Hepatocyte (in vitro differentiated cells): ENCODE measurements around the gene INPP4B. TPM values are rescaled to one million over a fixed set of nuclear protein-coding genes. Genes with fewer than 3 reads are reported as not detected.

ENCODE experiments used
- DNase-seq: peaks from one replicate; pipeline ENCODE4 v3.0.0-alpha.2; 2016; ENCODE audit warnings: low spot score
- H2AFZ ChIP-seq: fragments of 200-600 bp; sonication (generic); 2 replicates; pipeline ENCODE4 v1.6.0; 2016; ENCODE audit warnings: antibody characterized with exemption, mild to moderate bottlenecking
- H3K27ac ChIP-seq: fragments of 200-600 bp; sonication (generic); 2 replicates; pipeline ENCODE4 v1.5.1; 2016; ENCODE audit warnings: mild to moderate bottlenecking
- H3K27me3 ChIP-seq: fragments of 200-600 bp; sonication (generic); 2 replicates; pipeline ENCODE4 v1.6.1; 2016
- H3K36me3 ChIP-seq: fragments of 200-600 bp; sonication (generic); replicated peaks from 2 replicates; pipeline ENCODE4 v1.5.1; 2016; ENCODE audit warnings: low read depth; ENCODE audit not compliant: insufficient read depth
- H3K4me1 ChIP-seq: fragments of 200-600 bp; sonication (generic); 2 replicates; pipeline ENCODE4 v1.5.1; 2016; ENCODE audit warnings: mild to moderate bottlenecking, moderate library complexity; ENCODE audit not compliant: insufficient read depth
- H3K4me2 ChIP-seq: fragments of 200-600 bp; sonication (generic); 2 replicates; pipeline ENCODE4 v1.6.0; 2016
- H3K4me3 ChIP-seq: fragments of 200-600 bp; sonication (generic); 2 replicates; pipeline ENCODE4 v1.5.1; 2016; ENCODE audit warnings: mild to moderate bottlenecking
- H3K79me2 ChIP-seq: fragments of 200-600 bp; sonication (generic); 2 replicates; pipeline ENCODE4 v1.6.0; 2017; ENCODE audit warnings: mild to moderate bottlenecking
- H3K9me2 ChIP-seq: fragments of 200-600 bp; sonication (generic); replicated peaks from 2 replicates; pipeline ENCODE4 v1.6.0; 2017; ENCODE audit warnings: mild to moderate bottlenecking; ENCODE audit not compliant: insufficient read depth
- H3K9me3 ChIP-seq: fragments of 200-600 bp; sonication (generic); 2 replicates; pipeline ENCODE4 v1.5.1; 2016; ENCODE audit warnings: low read depth, mild to moderate bottlenecking
- H4K20me1 ChIP-seq: fragments of 200-600 bp; sonication (generic); 2 replicates; pipeline ENCODE4 v1.6.0; 2016; ENCODE audit warnings: mild to moderate bottlenecking; ENCODE audit not compliant: insufficient read depth, poor library complexity, severe bottlenecking
- EZH2 ChIP-seq: fragments of 200-600 bp; sonication (generic); IDR thresholded peaks from 2 replicates; pipeline ENCODE4 v1.6.1; 2016; ENCODE audit warnings: antibody characterized with exemption, mild to moderate bottlenecking, borderline replicate concordance
- EZH2phosphoT487 ChIP-seq: fragments of 200-600 bp; sonication (generic); IDR thresholded peaks from one replicate; pipeline ENCODE4 v1.6.1; 2018; ENCODE audit warnings: antibody characterized with exemption, mild to moderate bottlenecking, low read depth, moderate library complexity; ENCODE audit not compliant: unreplicated experiment, severe bottlenecking
- WGBS: methylation state at CpG from one replicate; pipeline ENCODE4 v1.1.6; 2016; ENCODE audit warnings: low lambda C conversion rate; ENCODE audit errors: missing lambda C conversion rate; 5-methylcytosine and 5-hydroxymethylcytosine counted together
- polyA plus RNA-seq: library from polyadenylated mRNA; unstranded; fragments of >200 nt; fragmentation: Nextera tagmentation; extraction: Ambion mirVana; gene quantifications from 2 replicates; pipeline ENCODE4 v1.2.1, GENCODE V29; 2016
- total RNA-seq: library from RNA; depleted of rRNA; stranded (reverse); fragments of >200 nt; gene quantifications from 2 replicates; pipeline ENCODE4 v1.2.3, GENCODE V29; 2014
- TF ChIP-seq, protein P1 (sequence below): fragments of 200-600 bp; sonication (generic); IDR thresholded peaks from 2 replicates; pipeline ENCODE4 v1.5.1; 2016; ENCODE audit warnings: antibody characterized with exemption, mild to moderate bottlenecking; ENCODE audit not compliant: poor library complexity

The INPP4B gene
- total and polyA plus RNA-seq, 2 experiments from 2014 or later, result 4.2 to 7.1 TPM

DNA sequence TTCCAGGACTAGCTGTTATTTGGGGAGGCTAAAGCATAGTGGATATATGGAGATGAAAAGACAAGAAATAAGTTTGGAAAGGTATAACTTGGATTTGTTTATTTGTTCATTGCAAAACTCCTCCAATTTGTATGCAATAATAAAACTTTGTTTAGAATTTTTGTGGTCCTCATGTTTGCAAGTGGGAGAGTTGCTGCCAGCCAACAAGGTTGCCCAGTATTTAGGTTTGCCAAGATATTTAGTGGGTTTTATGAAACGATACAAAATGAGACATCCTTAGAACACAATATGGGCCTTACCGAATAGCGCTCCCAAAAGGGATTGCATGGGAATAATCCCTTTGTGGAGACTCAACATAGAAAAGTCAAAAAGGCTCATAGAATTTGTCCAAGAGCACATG is 162.1 kb downstream of the INPP4B start:
- H4K20me1 ChIP-seq, result no peaks in the 10 kb centered on the region
- no peak overlapping the region for H3K27ac ChIP-seq
- no peak for DNase-seq
- H3K4me1 ChIP-seq, result no peaks in the 10 kb centered on the region
- H3K36me3 ChIP-seq, result no peaks in the 10 kb centered on the region
- no peaks in the 10 kb centered on the region for H3K27me3 ChIP-seq
- no peak overlapping the region for H2AFZ ChIP-seq
- TF ChIP-seq, protein P1, sequence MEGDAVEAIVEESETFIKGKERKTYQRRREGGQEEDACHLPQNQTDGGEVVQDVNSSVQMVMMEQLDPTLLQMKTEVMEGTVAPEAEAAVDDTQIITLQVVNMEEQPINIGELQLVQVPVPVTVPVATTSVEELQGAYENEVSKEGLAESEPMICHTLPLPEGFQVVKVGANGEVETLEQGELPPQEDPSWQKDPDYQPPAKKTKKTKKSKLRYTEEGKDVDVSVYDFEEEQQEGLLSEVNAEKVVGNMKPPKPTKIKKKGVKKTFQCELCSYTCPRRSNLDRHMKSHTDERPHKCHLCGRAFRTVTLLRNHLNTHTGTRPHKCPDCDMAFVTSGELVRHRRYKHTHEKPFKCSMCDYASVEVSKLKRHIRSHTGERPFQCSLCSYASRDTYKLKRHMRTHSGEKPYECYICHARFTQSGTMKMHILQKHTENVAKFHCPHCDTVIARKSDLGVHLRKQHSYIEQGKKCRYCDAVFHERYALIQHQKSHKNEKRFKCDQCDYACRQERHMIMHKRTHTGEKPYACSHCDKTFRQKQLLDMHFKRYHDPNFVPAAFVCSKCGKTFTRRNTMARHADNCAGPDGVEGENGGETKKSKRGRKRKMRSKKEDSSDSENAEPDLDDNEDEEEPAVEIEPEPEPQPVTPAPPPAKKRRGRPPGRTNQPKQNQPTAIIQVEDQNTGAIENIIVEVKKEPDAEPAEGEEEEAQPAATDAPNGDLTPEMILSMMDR, result no peak
- TF ChIP-seq EZH2 (no peak), EZH2phosphoT487 (no peak)
- H3K79me2 ChIP-seq, result no peaks in the 10 kb centered on the region
- H3K9me3 ChIP-seq, result no peaks in the 10 kb centered on the region
- no peaks in the 10 kb centered on the region for H3K9me2 ChIP-seq
- no peak overlapping the region for H3K4me2 ChIP-seq
- WGBS, result 80% methylated on average over 3 of the region's 3 CpGs
- H3K4me3 ChIP-seq, result no peak overlapping the region

DNA sequence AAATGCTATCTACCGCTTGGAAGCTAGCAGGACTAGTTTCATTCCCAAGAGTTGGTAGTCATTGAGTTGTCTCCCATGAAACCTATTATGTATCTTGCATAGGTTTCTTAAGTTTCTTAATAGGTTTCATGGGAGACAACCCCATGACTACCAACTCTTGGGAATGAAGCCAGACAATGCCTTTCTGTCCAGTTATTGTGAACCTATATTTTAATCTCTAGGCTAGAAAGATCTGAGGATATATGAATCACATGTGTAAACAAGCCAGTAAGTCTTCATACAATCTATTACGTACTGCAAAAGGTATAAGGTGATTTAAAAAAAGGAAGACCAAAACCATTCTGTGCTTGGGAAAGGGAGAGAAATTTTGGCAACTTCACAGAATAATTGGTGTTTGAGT is 162.6 kb downstream of the INPP4B start:
- H3K27me3 ChIP-seq, result no peaks in the 10 kb centered on the region
- no peaks in the 10 kb centered on the region for H3K79me2 ChIP-seq
- no peaks in the 10 kb centered on the region for H4K20me1 ChIP-seq
- no peaks in the 10 kb centered on the region for H3K4me1 ChIP-seq
- H3K27ac ChIP-seq, result no peak overlapping the region
- no peak overlapping the region for H3K4me2 ChIP-seq
- no peaks in the 10 kb centered on the region for H3K36me3 ChIP-seq
- no peaks in the 10 kb centered on the region for H3K9me2 ChIP-seq
- no peak overlapping the region for H3K4me3 ChIP-seq
- H2AFZ ChIP-seq, result no peak overlapping the region
- no peak for DNase-seq
- TF ChIP-seq EZH2phosphoT487 (no peak), EZH2 (no peak)
- TF ChIP-seq, protein P1, result no peak
- WGBS, result 87% methylated on average over 2 of the region's 2 CpGs
- H3K9me3 ChIP-seq, result no peaks in the 10 kb centered on the region

DNA sequence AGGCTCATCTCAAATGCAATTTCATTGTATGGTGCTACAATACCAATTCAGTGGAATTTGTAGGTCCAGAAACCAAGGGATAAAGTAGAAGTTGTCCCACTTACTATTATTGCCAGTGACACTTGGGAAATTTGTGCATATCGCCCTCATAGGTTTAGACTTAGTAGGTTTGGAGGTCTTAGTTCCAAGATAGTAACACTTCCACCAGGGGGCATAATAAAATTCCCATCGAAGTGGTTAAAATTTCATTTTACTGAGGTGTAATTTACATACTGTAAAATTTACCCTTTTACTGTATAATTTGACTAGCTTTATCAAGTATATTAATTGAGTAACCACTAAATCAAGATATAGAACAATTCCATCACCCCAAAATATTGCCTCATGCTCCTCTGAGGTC is 174.6 kb downstream of the INPP4B start:
- Histone ChIP-seq H3K27ac (no peak overlapping the region), H3K4me2 (no peak overlapping the region), H3K9me3 (no peaks in the 10 kb centered on the region), H3K27me3 (no peaks in the 10 kb centered on the region), H3K9me2 (no peaks in the 10 kb centered on the region), H4K20me1 (no peaks in the 10 kb centered on the region), H3K79me2 (no peaks in the 10 kb centered on the region), H2AFZ (no peak overlapping the region), H3K36me3 (no peaks in the 10 kb centered on the region), H3K4me3 (no peak overlapping the region), H3K4me1 (no peaks in the 10 kb centered on the region)
- TF ChIP-seq EZH2phosphoT487 (no peak), EZH2 (no peak)
- TF ChIP-seq, protein P1, result no peak
- no peak for DNase-seq
- WGBS, result 74% methylated on average over 2 of the region's 2 CpGs

DNA sequence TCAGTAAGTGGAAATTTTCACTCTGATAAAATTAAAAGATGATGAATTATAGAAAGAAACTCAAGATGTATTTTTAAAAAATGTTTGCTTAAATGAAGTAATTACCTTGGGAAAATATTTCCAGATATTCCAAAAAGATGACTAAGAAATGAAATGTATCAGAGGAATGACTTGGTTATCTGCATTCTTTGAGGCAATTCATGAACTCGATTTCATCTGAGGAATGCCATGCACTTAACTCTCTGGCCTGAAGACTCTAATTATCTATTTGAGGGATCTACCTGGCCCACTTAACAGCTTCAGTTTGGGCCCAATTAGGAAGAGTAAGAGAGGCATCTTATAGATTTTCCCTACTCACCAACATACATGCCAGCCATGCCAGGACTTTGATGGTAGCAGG is 182.3 kb downstream of the INPP4B start:
- no peak for DNase-seq
- Histone ChIP-seq H3K4me1 (no peaks in the 10 kb centered on the region), H3K36me3 (no peaks in the 10 kb centered on the region), H3K9me3 (no peaks in the 10 kb centered on the region), H4K20me1 (no peaks in the 10 kb centered on the region), H3K27me3 (no peaks in the 10 kb centered on the region), H2AFZ (no peak overlapping the region), H3K4me3 (no peak overlapping the region), H3K79me2 (no peaks in the 10 kb centered on the region), H3K9me2 (no peaks in the 10 kb centered on the region), H3K27ac (no peak overlapping the region), H3K4me2 (no peak overlapping the region)
- WGBS, result 89% methylated on average over 1 of the region's 1 CpG
- TF ChIP-seq, protein P1, result no peak
- TF ChIP-seq EZH2phosphoT487, result no peak
- no peak for TF ChIP-seq EZH2
